Small intestine (tissue), 16 donors: Measurements from ENCODE around the gene ASIC2. TPM values are rescaled to one million over a fixed set of nuclear protein-coding genes. Genes with fewer than 3 reads are reported as not detected.

ENCODE experiments used
- DNase-seq, 2 donors: peaks; one replicate each; pipeline versions ENCODE4 v3.0.0 to v3.0.0-alpha.2; 2013
- FAIRE-seq: peaks from 2 replicates; lab custom pipeline; 2012; peaks lifted over from hg19 to GRCh38; lab: Jason Lieb, UNC
- H3K27ac ChIP-seq, 3 donors: one replicate each; pipeline ENCODE4 v1.5.1; 2013; ENCODE audit warnings: low read length in 2 of 3, mild to moderate bottlenecking in 2 of 3, control low read depth in 1 of 3, inconsistent platforms in 1 of 3, low read depth in 1 of 3, moderate library complexity in 1 of 3
- H3K27me3 ChIP-seq, 3 donors: one replicate each; pipeline ENCODE4 v1.6.1; 2013; ENCODE audit warnings: low read length in 3 of 3, inconsistent platforms in 1 of 3; ENCODE audit not compliant: control insufficient read depth in 3 of 3, insufficient read depth in 3 of 3
- H3K36me3 ChIP-seq, 3 donors: one replicate each; pipeline ENCODE4 v1.6.1; 2013; ENCODE audit warnings: low read length in 3 of 3, inconsistent platforms in 1 of 3, low read depth in 1 of 3, mild to moderate bottlenecking in 1 of 3, moderate library complexity in 1 of 3; ENCODE audit not compliant: control insufficient read depth in 3 of 3, insufficient read depth in 2 of 3
- H3K4me1 ChIP-seq, 3 donors: one replicate each; pipeline ENCODE4 v1.6.1; 2013; ENCODE audit warnings: low read length in 2 of 3, inconsistent platforms in 1 of 3, low read depth in 1 of 3, mild to moderate bottlenecking in 1 of 3, moderate library complexity in 1 of 3; ENCODE audit not compliant: control insufficient read depth in 3 of 3, insufficient read depth in 2 of 3
- H3K4me3 ChIP-seq, 3 donors: one replicate each; pipeline ENCODE4 v1.5.1; 2013; ENCODE audit warnings: low read length in 3 of 3, control low read depth in 1 of 3, inconsistent platforms in 1 of 3, low read depth in 1 of 3, mild to moderate bottlenecking in 1 of 3, moderate library complexity in 1 of 3
- H3K9me3 ChIP-seq, 2 donors: one replicate each; pipeline ENCODE4 v1.6.1; 2013; ENCODE audit warnings: low read depth in 1 of 2, low read length in 1 of 2; ENCODE audit not compliant: control insufficient read depth in 2 of 2, insufficient read depth in 1 of 2
- WGBS, 3 donors: extraction: QIAGEN DNeasy Blood & Tissue Kit; methylation state at CpG; one replicate each; pipeline ENCODE4 v1.1.7; 2013; 5-methylcytosine and 5-hydroxymethylcytosine counted together
- long read RNA-seq, 10 donors: transcript quantifications; one replicate each; lab custom pipeline, GENCODE V29; 2026
- polyA plus RNA-seq, 4 donors: library from polyadenylated mRNA; stranded (reverse) in 3 of 4; unstranded in 1 of 4; fragments of 200-250 nt in 3 of 4; fragments of 120-200 nt in 1 of 4; gene quantifications; one replicate each; pipeline versions ENCODE4 v1.2.1 to v1.2.3, GENCODE V29; 2013
- donor health status: healthy with polysubstance abuse.
- donor health status: control.
- donor health status: control.
- donor health status: Bipolar disorder and iron deficiency.
- donor health status: healthy.

The ASIC2 gene
- 10 to 100 TPM in 1 of 4 donors, 1 to 10 TPM in 1, not detected in 2; 1.5 to 14.4 TPM for polyA plus RNA-seq
- long read RNA-seq, donor 1: 0 reads
- long read RNA-seq, donor 2: 0 reads
- long read RNA-seq, donor 3: 0 reads
- long read RNA-seq, donor 4: 0 reads
- long read RNA-seq, donor 5: 0 reads
- long read RNA-seq, donor 6, partial matches to known transcripts: 0 of 1 reads
- long read RNA-seq, donor 6, other reads (novel, unspliced or antisense): 0 of 1 reads
- long read RNA-seq, donor 7: 0 reads
- long read RNA-seq, donor 8: 0 reads
- long read RNA-seq, donor 9: 0 reads
- long read RNA-seq, donor 10: 0 reads

DNA sequence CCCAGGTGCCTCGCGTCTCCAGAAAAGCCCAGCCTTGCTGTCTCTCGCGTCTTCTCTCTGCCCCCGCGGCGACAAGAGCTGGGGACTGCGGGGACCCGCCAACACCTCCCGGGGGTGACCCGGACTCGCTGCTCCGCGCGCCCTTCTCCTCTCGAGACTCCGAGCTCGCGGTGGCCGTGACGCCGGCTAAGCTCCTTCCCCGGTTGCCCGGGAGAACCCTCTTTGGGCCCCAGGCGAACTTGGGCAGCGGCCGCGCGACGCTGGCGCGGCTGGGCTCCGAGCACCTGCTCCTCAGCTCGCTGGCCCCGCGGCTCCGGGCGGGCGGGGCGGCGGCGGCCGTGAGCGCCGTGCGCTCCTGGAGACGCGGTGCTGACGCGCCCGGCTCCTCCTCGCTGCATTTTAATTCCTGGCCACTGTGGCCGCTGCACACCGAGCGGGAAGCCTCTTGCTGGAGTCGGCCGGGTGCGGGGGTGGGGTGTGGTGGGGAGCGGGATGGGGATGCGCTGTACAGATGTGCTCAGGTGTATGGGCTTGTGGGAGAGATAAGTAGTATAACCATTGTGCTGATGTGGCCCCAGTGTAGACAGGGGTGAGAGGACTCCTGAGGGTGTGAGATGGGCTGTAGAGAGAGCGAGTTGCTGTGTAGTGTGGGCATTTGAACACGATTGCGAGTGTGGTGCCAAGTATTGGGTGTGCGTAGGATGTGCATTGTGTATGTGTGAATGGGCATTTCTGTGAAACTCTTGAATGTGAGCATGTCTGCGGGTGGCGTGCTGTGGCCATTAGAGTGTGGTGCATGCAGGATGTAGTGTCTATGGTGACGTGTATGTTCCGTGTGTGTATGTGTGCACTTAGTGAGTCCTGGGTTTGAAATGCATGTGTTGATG, at the start of gene ASIC2:
TSS of gene ASIC2 (minus strand) at position 315 of the 887 bp plus-strand sequence.
- no peaks in the 10 kb centered on the region for H3K36me3 ChIP-seq
- peak within 1 kb of the TSS in 2 of 3 donors; percentile 56 to 73 for H3K4me3 ChIP-seq
- H3K27me3 ChIP-seq: peaks cover 2 to 10% (median 3%) of the 10 kb centered on the region in 3 donors
- peak within 1 kb of the TSS in 1 of 3 donors; percentile 84 for H3K27ac ChIP-seq
- peaks cover 0 to 18% (median 0%) of the 10 kb centered on the region in 3 donors for H3K4me1 ChIP-seq
- DNase-seq (peak; percentile 59 to 89), FAIRE-seq (no peak)
- no peaks in the 10 kb centered on the region for H3K9me3 ChIP-seq
- WGBS, 3 donors: 6 to 8% (median 8%) methylated on average over 58 to 68 of the region's 68 CpGs

DNA sequence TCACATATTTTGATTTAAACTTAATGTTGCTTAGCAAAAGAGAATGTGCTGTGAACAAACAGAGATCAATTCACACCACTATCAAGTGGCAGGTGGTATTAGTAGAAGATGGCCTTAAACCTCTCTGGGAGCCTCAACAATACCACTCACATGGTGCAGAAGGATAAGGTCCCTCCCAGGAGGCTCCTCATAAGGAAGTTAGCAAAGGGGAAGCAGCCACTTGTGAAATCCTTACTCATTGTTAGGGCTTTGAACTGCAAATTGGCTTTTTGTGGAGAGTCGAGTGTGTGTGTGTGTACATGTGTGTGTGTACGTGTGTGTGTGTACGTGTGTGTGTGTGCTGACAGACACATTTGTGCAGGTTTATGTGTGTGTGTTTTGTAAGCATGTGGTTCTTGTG, 48.9 kb upstream of the ASIC2 start:
- no peaks in the 10 kb centered on the region for H3K4me1 ChIP-seq
- H3K27me3 ChIP-seq: peaks cover 0 to 7% (median 2%) of the 10 kb centered on the region in 3 donors
- H3K9me3 ChIP-seq: no peaks in the 10 kb centered on the region
- H3K4me3 ChIP-seq: no peak overlapping the region
- FAIRE-seq: no peak
- peak in 1 of 2 donors; percentile 39 for DNase-seq
- WGBS, 3 donors: 42 to 54% (median 50%) methylated on average over 3 of the region's 3 CpGs
- H3K27ac ChIP-seq: no peak overlapping the region
- no peaks in the 10 kb centered on the region for H3K36me3 ChIP-seq

DNA sequence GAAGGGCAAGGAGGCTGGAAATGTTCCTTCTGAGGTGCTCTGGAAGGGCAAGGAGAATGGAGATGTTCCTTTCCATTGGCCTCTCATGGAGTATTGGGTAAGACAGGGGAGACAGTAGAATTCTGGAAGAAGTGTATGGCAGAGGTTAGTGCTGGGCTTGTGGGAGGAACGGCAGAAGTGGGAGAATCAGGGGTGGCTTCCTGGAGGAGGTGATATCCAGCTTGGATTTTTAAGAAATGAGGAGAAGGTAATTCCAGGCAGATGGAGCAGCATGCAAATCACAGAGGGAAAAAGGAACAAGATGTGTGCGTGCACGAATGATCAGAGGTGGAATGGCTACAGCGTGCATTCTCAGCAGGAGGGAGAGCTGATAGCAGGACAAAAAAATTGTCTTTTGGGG, 45.1 kb upstream of the ASIC2 start:
- no peak overlapping the region for H3K4me3 ChIP-seq
- no peaks in the 10 kb centered on the region for H3K36me3 ChIP-seq
- H3K27ac ChIP-seq: no peak overlapping the region
- no peaks in the 10 kb centered on the region for H3K4me1 ChIP-seq
- no peaks in the 10 kb centered on the region for H3K9me3 ChIP-seq
- DNase-seq (no peak), FAIRE-seq (no peak)
- 67 to 80% (median 68%) methylated on average over 4 of the region's 4 CpGs for WGBS, 3 donors
- peaks cover 0 to 7% (median 2%) of the 10 kb centered on the region in 3 donors for H3K27me3 ChIP-seq

DNA sequence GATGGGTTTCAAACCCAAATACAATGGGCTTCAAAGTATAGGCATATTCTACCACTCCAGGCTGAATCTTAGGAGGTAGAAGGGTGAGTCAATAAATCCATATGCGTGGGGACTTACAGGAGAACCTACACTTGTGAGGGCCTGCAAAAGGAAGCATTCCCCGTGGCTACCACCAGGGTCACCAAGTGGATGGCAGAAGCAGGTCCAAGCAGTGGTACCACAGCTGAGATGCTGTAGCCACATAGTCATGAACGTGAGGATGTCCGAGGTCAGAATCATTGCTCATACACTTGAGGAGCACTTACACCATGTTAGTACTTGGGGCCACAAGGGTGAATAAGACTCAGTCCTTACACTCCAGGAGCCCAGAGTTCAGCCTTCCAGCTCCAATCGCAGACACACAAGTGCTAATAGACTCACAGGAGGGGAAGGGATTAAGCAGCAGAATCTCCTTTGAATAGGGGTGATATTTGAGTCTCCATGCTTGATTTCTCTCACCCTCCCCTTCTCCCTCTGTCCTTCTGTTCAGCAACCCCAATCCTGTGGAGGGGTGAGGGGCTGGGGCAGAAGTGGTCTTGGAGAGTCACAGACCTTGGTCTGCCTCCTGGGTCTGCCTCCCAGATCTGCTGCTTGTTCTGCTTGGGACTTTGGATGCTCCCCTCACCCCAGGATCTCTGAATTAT, 42.5 kb upstream of the ASIC2 start:
- no peak overlapping the region for H3K4me3 ChIP-seq
- DNase-seq (no peak), FAIRE-seq (no peak)
- H3K36me3 ChIP-seq: no peaks in the 10 kb centered on the region
- H3K27me3 ChIP-seq: peaks cover 0 to 5% (median 0%) of the 10 kb centered on the region in 3 donors
- H3K27ac ChIP-seq: no peak overlapping the region
- no peaks in the 10 kb centered on the region for H3K9me3 ChIP-seq
- WGBS, 3 donors: 58 to 64% (median 58%) methylated on average over 5 of the region's 5 CpGs
- H3K4me1 ChIP-seq: no peaks in the 10 kb centered on the region

DNA sequence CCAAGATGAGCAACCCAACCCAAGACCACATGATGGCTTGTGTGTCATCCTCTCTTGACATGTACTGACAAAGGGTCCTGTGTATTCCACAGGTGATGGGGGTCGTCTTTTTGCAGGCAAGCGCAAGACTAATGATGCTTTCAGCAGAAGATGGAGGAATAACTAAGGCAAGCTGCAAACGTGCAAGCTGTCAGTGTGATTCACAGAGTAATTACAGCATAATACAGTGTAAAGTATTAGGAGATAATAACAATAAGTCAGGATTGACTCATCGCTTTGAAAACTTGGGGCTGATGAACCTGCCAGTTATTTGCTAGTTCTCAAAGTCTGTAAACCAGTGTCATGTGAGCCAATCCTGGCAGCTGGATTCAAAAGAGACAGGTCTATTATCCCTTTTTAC, 41.6 kb upstream of the ASIC2 start:
- no peak for DNase-seq
- FAIRE-seq: no peak

DNA sequence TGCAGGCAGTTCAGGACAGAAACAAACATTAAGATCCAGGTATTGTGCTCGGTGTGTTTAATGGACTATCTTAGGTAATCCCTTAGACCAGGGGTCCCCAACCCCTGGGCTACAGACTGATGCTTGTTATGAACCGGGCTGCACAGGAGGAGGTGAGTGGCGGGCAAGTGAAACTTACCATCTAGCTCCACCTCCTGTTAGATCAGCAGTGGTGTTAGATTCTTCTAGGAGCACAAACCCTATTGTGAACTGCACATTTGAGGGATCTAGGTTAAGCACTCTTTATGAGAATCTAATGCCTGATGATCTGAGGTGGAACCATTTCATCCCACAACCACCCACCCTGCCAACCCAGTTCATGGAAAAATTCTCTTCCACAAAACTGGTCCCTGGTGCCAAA, 37.8 kb upstream of the ASIC2 start:
- Histone ChIP-seq H3K9me3 (no peaks in the 10 kb centered on the region), H3K27ac (no peak overlapping the region), H3K27me3 (no peaks in the 10 kb centered on the region), H3K4me1 (no peaks in the 10 kb centered on the region), H3K36me3 (no peaks in the 10 kb centered on the region), H3K4me3 (no peak overlapping the region)
- no peak for FAIRE-seq
- WGBS, 3 donors: 71 to 78% (median 72%) methylated on average over 3 of the region's 3 CpGs
- DNase-seq: no peak

More for the DNA sequence above, 41.6 kb upstream of the ASIC2 start:
- Histone ChIP-seq H3K9me3 (no peaks in the 10 kb centered on the region), H3K4me3 (no peak overlapping the region), H3K4me1 (no peaks in the 10 kb centered on the region), H3K36me3 (no peaks in the 10 kb centered on the region), H3K27me3 (peaks cover 0 to 5% (median 0%) of the 10 kb centered on the region in 3 donors), H3K27ac (no peak overlapping the region)
- 62 to 70% (median 63%) methylated on average over 4 of the region's 4 CpGs for WGBS, 3 donors

DNA sequence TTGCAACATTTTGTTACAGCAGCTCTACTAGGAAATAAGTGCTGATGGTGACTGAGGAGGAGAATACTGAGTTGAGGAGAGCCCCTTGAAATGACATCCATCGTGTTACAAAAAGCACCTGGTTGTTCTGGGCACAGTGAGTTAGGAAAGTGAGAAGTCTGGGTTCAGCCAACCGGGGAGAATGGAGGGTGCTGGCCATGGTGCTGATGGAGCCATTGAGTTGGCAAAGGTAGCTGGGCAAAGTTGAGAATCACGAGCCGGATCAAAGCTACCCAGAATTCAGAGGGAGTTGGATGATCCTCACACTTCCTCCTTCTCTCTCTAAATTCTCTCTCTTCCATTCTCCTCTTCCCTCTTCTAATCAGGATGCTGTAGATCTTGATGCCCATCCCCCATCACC, 35.0 kb upstream of the ASIC2 start:
- peaks cover 0 to 3% (median 2%) of the 10 kb centered on the region in 3 donors for H3K27me3 ChIP-seq
- FAIRE-seq (no peak), DNase-seq (peak; percentile 2 to 54)
- H3K36me3 ChIP-seq: no peaks in the 10 kb centered on the region
- H3K4me1 ChIP-seq: no peaks in the 10 kb centered on the region
- H3K4me3 ChIP-seq: no peak overlapping the region
- H3K27ac ChIP-seq: no peak overlapping the region
- WGBS, 3 donors: 11 to 24% (median 22%) methylated on average over 4 of the region's 4 CpGs
- no peaks in the 10 kb centered on the region for H3K9me3 ChIP-seq

DNA sequence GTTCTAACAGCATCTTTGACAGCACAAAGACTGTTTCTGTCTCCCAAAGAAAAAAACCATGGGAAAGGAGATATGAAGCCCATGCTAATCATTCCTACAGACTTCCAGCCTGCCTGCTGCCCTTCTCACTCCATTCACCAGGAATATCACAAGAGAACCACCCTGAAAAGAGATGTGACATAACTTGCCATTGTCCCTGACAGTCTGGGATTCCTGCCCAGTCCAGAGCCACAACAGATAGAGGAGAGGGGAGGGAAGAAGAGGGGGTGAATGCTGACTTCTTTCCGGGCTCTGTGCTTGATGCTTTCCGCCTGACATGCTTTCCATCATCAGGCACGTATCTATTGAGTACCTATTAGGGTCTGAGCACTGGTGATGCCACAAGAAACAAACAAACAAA, 31.6 kb upstream of the ASIC2 start:
- DNase-seq (no peak), FAIRE-seq (no peak)
- Histone ChIP-seq H3K9me3 (no peaks in the 10 kb centered on the region), H3K27me3 (peaks cover 0 to 3% (median 2%) of the 10 kb centered on the region in 3 donors), H3K27ac (no peak overlapping the region), H3K36me3 (no peaks in the 10 kb centered on the region), H3K4me3 (no peak overlapping the region), H3K4me1 (no peaks in the 10 kb centered on the region)
- 53 to 67% (median 58%) methylated on average over 3 of the region's 3 CpGs for WGBS, 3 donors
